Activated CD8-positive, alpha-beta T cell treated with anti-CD3 and anti-CD28 coated beads, Interleukin-2, amount 10 ng/mL, durations not matched to agents 7 days and 5 days (primary cell): Measurements from ENCODE around the gene MOSMO. TPM values are rescaled to one million over a fixed set of nuclear protein-coding genes. Genes with fewer than 3 reads are reported as not detected.
"Not testable (repeated sequence)": the region's sequence is repeated elsewhere in the genome, so short reads cannot be mapped to it uniquely, and the experiment has no call there.

Source experiments
- ATAC-seq: fragments of 150-1000 bp; cut with Tn5 transposase; one replicate; pipeline ENCODE4 v1.10.0; 2021; ENCODE audit warnings: moderate library complexity
- CTCF ChIA-PET: fragments of 350-600 bp; sonication (Branson Sonifier 250); formaldehyde crosslinking; loops from one replicate; lab custom pipeline; 2021; ENCODE audit warnings: antibody characterized with exemption; lab: Charles Lee
- POLR2A ChIA-PET: fragments of 350-600 bp; sonication (Branson Sonifier 250); formaldehyde crosslinking; loops from one replicate; lab custom pipeline; 2021; ENCODE audit warnings: antibody characterized with exemption; lab: Charles Lee
- DNase-seq: peaks from one replicate; pipeline ENCODE4 v3.0.0-alpha.2; 2020
- H3K27ac Mint-ChIP-seq: one replicate; pipeline ENCODE4 v1.8.0; 2021; ENCODE audit warnings: mild to moderate bottlenecking, mixed read lengths
- H3K27me3 Mint-ChIP-seq: one replicate; pipeline ENCODE4 v1.8.0; 2021; ENCODE audit warnings: low read depth, mixed read lengths
- H3K36me3 Mint-ChIP-seq: one replicate; pipeline ENCODE4 v1.8.0; 2021; ENCODE audit warnings: low read depth, mixed read lengths
- H3K4me1 Mint-ChIP-seq: one replicate; pipeline ENCODE4 v1.8.0; 2021; ENCODE audit warnings: low read depth, mixed read lengths
- H3K4me3 Mint-ChIP-seq: one replicate; pipeline ENCODE4 v1.8.0; 2021; ENCODE audit warnings: mild to moderate bottlenecking, mixed read lengths
- H3K9me3 Mint-ChIP-seq: one replicate; pipeline ENCODE4 v1.8.0; 2022; ENCODE audit warnings: mixed read lengths; ENCODE audit not compliant: insufficient read depth
- total RNA-seq, 2 experiments: library from RNA; stranded (reverse); gene quantifications; one replicate each; pipeline ENCODE4 v1.2.3, GENCODE V29; 2021

MOSMO gene
- total RNA-seq, 2 experiments from 2014 or later: 11.4 to 11.9 TPM

GRCh38 chr16:22016927-22017326, 9.0 kb downstream of the MOSMO start:
- no peak overlapping the region for H3K4me3 Mint-ChIP-seq
- no peaks in the 10 kb centered on the region for H3K27me3 Mint-ChIP-seq
- H3K4me1 Mint-ChIP-seq: peaks cover 12% of the 10 kb centered on the region
- no peaks in the 10 kb centered on the region for H3K9me3 Mint-ChIP-seq
- DNase-seq (no peak), ATAC-seq (no peak)
- POLR2A ChIA-PET: no interaction called here
- no peak overlapping the region for H3K27ac Mint-ChIP-seq
- CTCF ChIA-PET: interaction anchor here (1.0 to 4.1 kb wide), 6 partner anchors 10 to 172 kb away, joined by 3 to 35 read pairs (median 6); partner anchors contain the start of gene PDZD9
- no peaks in the 10 kb centered on the region for H3K36me3 Mint-ChIP-seq

GRCh38 chr16:22018559-22018958, 10.6 kb downstream of the MOSMO start:
- H3K27me3 Mint-ChIP-seq: no peaks in the 10 kb centered on the region
- ChIA-PET POLR2A (no interaction called here), CTCF (interaction anchor here (4.1 kb wide), 1 partner anchor 60 kb away, joined by 35 read pairs; no protein-coding TSS in a partner anchor)
- no peak overlapping the region for H3K4me3 Mint-ChIP-seq
- no peaks in the 10 kb centered on the region for H3K36me3 Mint-ChIP-seq
- no peak overlapping the region for H3K27ac Mint-ChIP-seq
- H3K9me3 Mint-ChIP-seq: no peaks in the 10 kb centered on the region
- DNase-seq (no peak), ATAC-seq (no peak)
- H3K4me1 Mint-ChIP-seq: peaks cover 11% of the 10 kb centered on the region

- no peak overlapping the region for H3K4me3 Mint-ChIP-seq
- no peak overlapping the region for H3K27ac Mint-ChIP-seq
- no peaks in the 10 kb centered on the region for H3K27me3 Mint-ChIP-seq
- peaks cover 2% of the 10 kb centered on the region for H3K4me1 Mint-ChIP-seq
- no peaks in the 10 kb centered on the region for H3K36me3 Mint-ChIP-seq
- POLR2A ChIA-PET: no interaction called here
- no peaks in the 10 kb centered on the region for H3K9me3 Mint-ChIP-seq
- CTCF ChIA-PET: interaction anchor here (0.6 to 1.6 kb wide), 3 partner anchors 56 to 833 kb away, joined by 3 to 8 read pairs (median 3); no protein-coding TSS in a partner anchor
- DNase-seq (no peak), ATAC-seq (no peak)
Measured at GRCh38 chr16:22022151-22022550, 14.2 kb downstream of the MOSMO start.

GRCh38 chr16:22023505-22023904, 15.6 kb downstream of the MOSMO start:
- no peak overlapping the region for H3K4me3 Mint-ChIP-seq
- H3K36me3 Mint-ChIP-seq: no peaks in the 10 kb centered on the region
- DNase-seq (no peak), ATAC-seq (no peak)
- POLR2A ChIA-PET: interaction anchor here (0.6 kb wide), 1 partner anchor 20 kb away, joined by 3 read pairs; no protein-coding TSS in a partner anchor
- no peaks in the 10 kb centered on the region for H3K27me3 Mint-ChIP-seq
- H3K4me1 Mint-ChIP-seq: peaks cover 2% of the 10 kb centered on the region
- no peak overlapping the region for H3K27ac Mint-ChIP-seq
- CTCF ChIA-PET: no interaction called here
- no peaks in the 10 kb centered on the region for H3K9me3 Mint-ChIP-seq

- DNase-seq, H3K4me1 Mint-ChIP-seq, H3K4me3 Mint-ChIP-seq, H3K9me3 Mint-ChIP-seq, H3K36me3 Mint-ChIP-seq, H3K27ac Mint-ChIP-seq, H3K27me3 Mint-ChIP-seq, ATAC-seq, POLR2A ChIA-PET: not testable (repeated sequence)
- CTCF ChIA-PET: interaction anchor here (5.4 kb wide), 1 partner anchor 53 kb away, joined by 21 read pairs; no protein-coding TSS in a partner anchor
Measured at GRCh38 chr16:22024785-22025184, 16.9 kb downstream of the MOSMO start.

GRCh38 chr16:22027633-22028032, 19.7 kb downstream of the MOSMO start:
- peaks cover 9% of the 10 kb centered on the region for H3K36me3 Mint-ChIP-seq
- no peaks in the 10 kb centered on the region for H3K27me3 Mint-ChIP-seq
- no peak overlapping the region for H3K4me3 Mint-ChIP-seq
- no peak for ATAC-seq
- no peaks in the 10 kb centered on the region for H3K9me3 Mint-ChIP-seq
- no peak overlapping the region for H3K27ac Mint-ChIP-seq
- DNase-seq: no peak
- POLR2A ChIA-PET: no interaction called here
- CTCF ChIA-PET: interaction anchor here (1.3 to 5.4 kb wide), 2 partner anchors 50 to 114 kb away, joined by 3 to 21 read pairs; no protein-coding TSS in a partner anchor
- peaks cover 12% of the 10 kb centered on the region for H3K4me1 Mint-ChIP-seq

- peaks cover 17% of the 10 kb centered on the region for H3K4me1 Mint-ChIP-seq
- ChIA-PET CTCF (interaction anchor here (5.4 kb wide), 1 partner anchor 48 kb away, joined by 21 read pairs; no protein-coding TSS in a partner anchor), POLR2A (no interaction called here)
- ATAC-seq: no peak
- no peaks in the 10 kb centered on the region for H3K27me3 Mint-ChIP-seq
- H3K36me3 Mint-ChIP-seq: peaks cover 11% of the 10 kb centered on the region
- H3K27ac Mint-ChIP-seq: no peak overlapping the region
- no peaks in the 10 kb centered on the region for H3K9me3 Mint-ChIP-seq
- no peak overlapping the region for H3K4me3 Mint-ChIP-seq
- no peak for DNase-seq
Measured at GRCh38 chr16:22029632-22030031, 21.7 kb downstream of the MOSMO start.

- DNase-seq: no peak
- Mint-ChIP-seq H3K4me3 (no peak overlapping the region), H3K27me3 (no peaks in the 10 kb centered on the region), H3K4me1 (peaks cover 19% of the 10 kb centered on the region), H3K27ac (no peak overlapping the region), H3K9me3 (no peaks in the 10 kb centered on the region), H3K36me3 (peaks cover 11% of the 10 kb centered on the region)
- ChIA-PET CTCF (interaction anchor here (1.6 to 5.4 kb wide), 2 partner anchors 47 to 48 kb away, joined by 9 to 21 read pairs; no protein-coding TSS in a partner anchor), POLR2A (no interaction called here)
- ATAC-seq: no peak
Measured at GRCh38 chr16:22030087-22030812, 22.3 kb downstream of the MOSMO start.

- DNase-seq: no peak
- Mint-ChIP-seq H3K36me3 (peaks cover 11% of the 10 kb centered on the region), H3K9me3 (no peaks in the 10 kb centered on the region), H3K27ac (no peak overlapping the region), H3K27me3 (no peaks in the 10 kb centered on the region), H3K4me3 (no peak overlapping the region), H3K4me1 (peaks cover 17% of the 10 kb centered on the region)
- no peak for ATAC-seq
- POLR2A ChIA-PET: no interaction called here
- CTCF ChIA-PET: interaction anchor here (1.4 to 1.6 kb wide), 2 partner anchors 22 to 46 kb away, joined by 4 to 9 read pairs; no protein-coding TSS in a partner anchor
Measured at GRCh38 chr16:22031483-22032083, 23.7 kb downstream of the MOSMO start.

GRCh38 chr16:22034503-22034902, 26.6 kb downstream of the MOSMO start:
- ATAC-seq (no peak), DNase-seq (no peak)
- Mint-ChIP-seq H3K4me3 (no peak overlapping the region), H3K27ac (no peak overlapping the region), H3K9me3 (no peaks in the 10 kb centered on the region), H3K36me3 (peaks cover 16% of the 10 kb centered on the region), H3K4me1 (peaks cover 17% of the 10 kb centered on the region), H3K27me3 (no peaks in the 10 kb centered on the region)
- ChIA-PET CTCF (interaction anchor here (1.9 kb wide), 1 partner anchor 43 kb away, joined by 7 read pairs; no protein-coding TSS in a partner anchor), POLR2A (no interaction called here)

GRCh38 chr16:22035153-22035552, 27.2 kb downstream of the MOSMO start:
- CTCF ChIA-PET: no interaction called here

GRCh38 chr16:22043882-22044281, 36.0 kb downstream of the MOSMO start:
- H3K27me3 Mint-ChIP-seq, H3K27ac Mint-ChIP-seq, POLR2A ChIA-PET, DNase-seq, H3K4me3 Mint-ChIP-seq, H3K9me3 Mint-ChIP-seq, ATAC-seq, H3K36me3 Mint-ChIP-seq, H3K4me1 Mint-ChIP-seq: not testable (repeated sequence)
- CTCF ChIA-PET: interaction anchor here (0.7 kb wide), 1 partner anchor 34 kb away, joined by 3 read pairs; no protein-coding TSS in a partner anchor

More at GRCh38 chr16:22035153-22035552, 27.2 kb downstream of the MOSMO start:
- peaks cover 16% of the 10 kb centered on the region for H3K36me3 Mint-ChIP-seq
- H3K4me3 Mint-ChIP-seq: no peak overlapping the region
- peaks cover 17% of the 10 kb centered on the region for H3K4me1 Mint-ChIP-seq
- no peak for DNase-seq
- no peaks in the 10 kb centered on the region for H3K27me3 Mint-ChIP-seq
- H3K27ac Mint-ChIP-seq: no peak overlapping the region
- POLR2A ChIA-PET: no interaction called here
- ATAC-seq: no peak
- H3K9me3 Mint-ChIP-seq: no peaks in the 10 kb centered on the region
